Measurements from ENCODE around the gene SHANK1.
"Not testable (repeated sequence)": the region's sequence is repeated elsewhere in the genome, so short reads cannot be mapped to it uniquely, and the experiment has no call there.

Gene SHANK1

GRCh38 chr19:50628146-50628545 lies 91.5 kb downstream of the SHANK1 start:
- in situ Hi-C loops (cut with HindIII; ENCODE audit: low pct_ligation_motif_present, low pct_unique_long_range_greater_than_20kb, low sequenced_read_pairs), result no loop called here
- DNase-seq, result no peak

- in situ Hi-C loops (cut with HindIII; ENCODE audit: low pct_ligation_motif_present, low pct_unique_long_range_greater_than_20kb, low sequenced_read_pairs), result no loop called here
- DNase-seq, result no peak
These were observed 92.8 kb downstream of the SHANK1 start for GRCh38 chr19:50626795-50627194.

GRCh38 chr19:50626011-50626410 lies 93.6 kb downstream of the SHANK1 start:
- DNase-seq, result no peak
- in situ Hi-C loops (cut with HindIII; ENCODE audit: low pct_ligation_motif_present, low pct_unique_long_range_greater_than_20kb, low sequenced_read_pairs), result no loop called here

GRCh38 chr19:50624949-50625600 lies 94.5 kb downstream of the SHANK1 start:
- in situ Hi-C loops (cut with HindIII; ENCODE audit: low pct_ligation_motif_present, low pct_unique_long_range_greater_than_20kb, low sequenced_read_pairs), result no loop called here
- DNase-seq, result no peak

GRCh38 chr19:50620394-50620906 lies 99.2 kb downstream of the SHANK1 start:
- DNase-seq; in situ Hi-C loops (cut with HindIII; ENCODE audit: low pct_ligation_motif_present, low pct_unique_long_range_greater_than_20kb, low sequenced_read_pairs): not testable (repeated sequence)

GRCh38 chr19:50619184-50619583 lies 100.4 kb downstream of the SHANK1 start:
- DNase-seq; in situ Hi-C loops (cut with HindIII; ENCODE audit: low pct_ligation_motif_present, low pct_unique_long_range_greater_than_20kb, low sequenced_read_pairs): not testable (repeated sequence)

GRCh38 chr19:50618379-50618778 lies 101.2 kb downstream of the SHANK1 start:
- in situ Hi-C loops (cut with HindIII; ENCODE audit: low pct_ligation_motif_present, low pct_unique_long_range_greater_than_20kb, low sequenced_read_pairs); DNase-seq: not testable (repeated sequence)

- in situ Hi-C loops (cut with HindIII; ENCODE audit: low pct_ligation_motif_present, low pct_unique_long_range_greater_than_20kb, low sequenced_read_pairs); DNase-seq: not testable (repeated sequence)
These were observed 106.8 kb downstream of the SHANK1 start for GRCh38 chr19:50612504-50613404.

All from ACHN (cell line).